DND-41 (cell line): Measurements from ENCODE around the gene ICAM2.

ENCODE experiments used
- ATAC-seq: fragments of 200-7000 bp; cut with Tn5 transposase; 3 replicates; pipeline ENCODE4 v1.9.1; 2021; ENCODE audit warnings: low read depth; ENCODE audit not compliant: insufficient read depth
- DNase-seq: peaks from one replicate; pipeline ENCODE4 v3.0.0-alpha.2; 2020
- H2AFZ ChIP-seq: 2 replicates; pipeline ENCODE4 v1.6.0; 2012; ENCODE audit warnings: low read depth, low read length
- H3K27ac ChIP-seq: 2 replicates; pipeline ENCODE4 v1.5.1; 2012; ENCODE audit warnings: low read length, inconsistent platforms
- H3K27me3 ChIP-seq: fragments of 200-600 bp; sonication (generic); 2 replicates; pipeline ENCODE4 v1.6.0; 2012; ENCODE audit warnings: low read length, mild to moderate bottlenecking, inconsistent platforms; ENCODE audit not compliant: insufficient read depth, poor library complexity
- H3K36me3 ChIP-seq: 2 replicates; pipeline ENCODE4 v1.5.1; 2012; ENCODE audit warnings: low read length, inconsistent platforms; ENCODE audit not compliant: insufficient read depth
- H3K4me1 ChIP-seq: 2 replicates; pipeline ENCODE4 v1.5.1; 2012; ENCODE audit warnings: mild to moderate bottlenecking, low read length; ENCODE audit not compliant: insufficient read depth
- H3K4me2 ChIP-seq: 2 replicates; pipeline ENCODE4 v1.6.0; 2012; ENCODE audit warnings: mild to moderate bottlenecking, moderate library complexity, low read length, inconsistent platforms; ENCODE audit not compliant: insufficient read depth
- H3K4me3 ChIP-seq, 2 experiments: fragments of 200-600 bp in 1 of 2; shearing (Covaris generic) in 1 of 2; 2 replicates each; pipeline ENCODE4 v1.5.1; 2012 to 2016; ENCODE audit warnings: inconsistent platforms in 2 of 2, low read length in 2 of 2, mild to moderate bottlenecking in 2 of 2, low read depth in 1 of 2, moderate library complexity in 1 of 2
- H3K79me2 ChIP-seq: 2 replicates; pipeline ENCODE4 v1.6.0; 2012; ENCODE audit warnings: low read length, inconsistent platforms; ENCODE audit not compliant: insufficient read depth
- H3K9ac ChIP-seq: 2 replicates; pipeline ENCODE4 v1.6.0; 2012; ENCODE audit warnings: low read depth, mild to moderate bottlenecking, inconsistent platforms, low read length, moderate library complexity
- H3K9me3 ChIP-seq: 2 replicates; pipeline ENCODE4 v1.5.1; 2012; ENCODE audit warnings: low read length, moderate library complexity, mild to moderate bottlenecking, inconsistent platforms; ENCODE audit not compliant: insufficient read depth, severe bottlenecking
- H4K20me1 ChIP-seq: 2 replicates; pipeline ENCODE4 v1.6.0; 2012; ENCODE audit warnings: low read length; ENCODE audit not compliant: insufficient read depth
- CTCF ChIP-seq: IDR thresholded peaks from 2 replicates; pipeline ENCODE4 v1.5.1; 2012; ENCODE audit warnings: borderline replicate concordance, low read length, moderate library complexity, mild to moderate bottlenecking; ENCODE audit not compliant: poor library complexity, severe bottlenecking; ENCODE audit errors: extremely low read depth
- EZH2 ChIP-seq: IDR thresholded peaks from 3 replicates; pipeline ENCODE4 v1.6.1; 2012; ENCODE audit warnings: borderline replicate concordance, low read depth, mild to moderate bottlenecking, moderate library complexity, low read length, inconsistent platforms; ENCODE audit not compliant: severe bottlenecking

The ICAM2 gene

GRCh38 chr17:64063766-64064224 lies 43.4 kb upstream of the ICAM2 start:
- no peak for TF ChIP-seq EZH2
- peak; percentile 66 for TF ChIP-seq CTCF
- Histone ChIP-seq H3K79me2 (no peaks in the 10 kb centered on the region), H3K4me2 (no peak overlapping the region), H3K36me3 (peaks cover 9% of the 10 kb centered on the region), H3K4me3 (no peak overlapping the region), H3K27ac (no peak overlapping the region), H3K9me3 (peaks cover 3% of the 10 kb centered on the region), H2AFZ (no peak overlapping the region), H3K4me1 (peaks cover 16% of the 10 kb centered on the region), H3K27me3 (no peaks in the 10 kb centered on the region), H3K9ac (no peak overlapping the region), H4K20me1 (no peaks in the 10 kb centered on the region)
- ATAC-seq, result peak; percentile 72; the same call in 2 of the 3 replicates
- peak; percentile 50 for DNase-seq

GRCh38 chr17:64063088-64063487 lies 42.7 kb upstream of the ICAM2 start:
- DNase-seq (no peak), ATAC-seq (no peak)
- no peak overlapping the region for H3K9ac ChIP-seq
- peaks cover 2% of the 10 kb centered on the region for H3K36me3 ChIP-seq
- no peaks in the 10 kb centered on the region for H3K79me2 ChIP-seq
- no peaks in the 10 kb centered on the region for H3K27me3 ChIP-seq
- H3K9me3 ChIP-seq, result no peaks in the 10 kb centered on the region
- peaks cover 16% of the 10 kb centered on the region for H3K4me1 ChIP-seq
- H3K27ac ChIP-seq, result no peak overlapping the region
- H2AFZ ChIP-seq, result no peak overlapping the region
- H3K4me2 ChIP-seq, result no peak overlapping the region
- H4K20me1 ChIP-seq, result no peaks in the 10 kb centered on the region
- no peak overlapping the region for H3K4me3 ChIP-seq
- no peak for TF ChIP-seq CTCF
- no peak for TF ChIP-seq EZH2

DNA sequence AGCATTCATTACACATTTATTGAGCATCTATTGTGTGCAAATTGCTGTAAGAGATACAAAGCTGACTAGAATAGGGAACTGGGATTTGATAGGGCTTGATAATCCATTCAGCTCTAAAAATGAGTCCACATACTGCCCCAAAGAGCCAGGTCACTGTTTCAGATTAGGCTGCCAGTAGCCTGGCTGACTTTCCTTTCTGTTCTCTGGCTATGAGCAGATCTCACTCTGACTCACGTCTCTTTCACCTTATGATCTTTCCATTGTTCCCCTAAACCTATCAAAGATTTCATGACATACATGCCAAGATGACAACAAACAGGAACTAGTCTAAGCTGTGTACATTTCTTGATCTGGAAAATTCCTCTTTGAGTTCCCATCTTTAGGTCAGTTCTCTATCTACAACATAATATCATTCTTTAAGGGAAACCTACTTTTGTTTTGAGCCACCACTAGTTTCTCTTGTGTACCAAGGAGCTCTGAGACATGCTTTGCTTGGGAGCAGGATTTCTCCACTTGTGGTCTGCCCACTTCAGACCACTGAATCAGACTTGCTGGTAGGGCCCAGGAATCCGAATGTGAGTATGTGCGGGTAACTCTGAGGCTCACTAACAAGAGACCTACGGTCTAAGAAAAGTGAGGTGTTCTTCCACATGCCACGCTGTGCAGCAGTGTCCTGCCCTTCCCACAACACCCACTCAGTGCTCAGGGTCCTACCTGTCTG lies 40.9 kb upstream of the ICAM2 start:
- no peak for DNase-seq
- no peaks in the 10 kb centered on the region for H3K27me3 ChIP-seq
- H3K36me3 ChIP-seq, result peaks cover 9% of the 10 kb centered on the region; the same call in 1 of the 2 replicates
- H3K9ac ChIP-seq, result no peak overlapping the region
- no peak overlapping the region for H3K4me3 ChIP-seq
- no peak overlapping the region for H2AFZ ChIP-seq
- no peak for ATAC-seq
- no peak overlapping the region for H3K4me2 ChIP-seq
- no peaks in the 10 kb centered on the region for H3K79me2 ChIP-seq
- H3K27ac ChIP-seq, result no peak overlapping the region; the same call in 1 of the 2 replicates
- no peaks in the 10 kb centered on the region for H3K9me3 ChIP-seq
- TF ChIP-seq CTCF, result no peak
- no peak for TF ChIP-seq EZH2
- peaks cover 2% of the 10 kb centered on the region; the same call in 1 of the 2 replicates for H3K4me1 ChIP-seq
- H4K20me1 ChIP-seq, result no peaks in the 10 kb centered on the region
